GM12865 (cell line): Measurements from ENCODE around the gene RSPH6A.

Experiments used
- DNase-seq: peaks from one replicate; pipeline ENCODE4 v3.0.0; 2010; ENCODE audit warnings: low read depth
- H3K4me3 ChIP-seq: 2 replicates; pipeline ENCODE4 v1.5.1; 2011; ENCODE audit warnings: mild to moderate bottlenecking, low read depth, low read length, control low read depth
- CTCF ChIP-seq: IDR thresholded peaks from 2 replicates; pipeline ENCODE4 v1.5.1; 2011; ENCODE audit warnings: low read length, control low read depth, low read depth, inconsistent platforms; ENCODE audit not compliant: insufficient read depth; ENCODE audit errors: missing control alignments

RSPH6A gene

GRCh38 chr19:45814851-45815480 lies at the start of gene RSPH6A:
Gene RSPH6A, minus strand, starts transcription at chr19:45815308. Its CDS starts 132 bp downstream, at chr19:45815176.
- TF ChIP-seq CTCF: no peak
- no peak for DNase-seq
- H3K4me3 ChIP-seq: no peak within 1 kb of the TSS

- TF ChIP-seq CTCF: no peak
- DNase-seq: no peak
- H3K4me3 ChIP-seq: no peak overlapping the region
These were observed 49.5 kb upstream of the RSPH6A start for GRCh38 chr19:45864629-45865082.

GRCh38 chr19:45863840-45864628 lies 48.9 kb upstream of the RSPH6A start, which contains the start of gene FOXA3:
Gene FOXA3, plus strand, starts transcription at chr19:45864326. Its CDS starts 131 bp downstream, at chr19:45864457.
- peak; percentile 64 for TF ChIP-seq CTCF
- DNase-seq: peak; percentile 69
- peak within 1 kb of the TSS; percentile 64 for H3K4me3 ChIP-seq

GRCh38 chr19:45863335-45863839 lies 48.3 kb upstream of the RSPH6A start:
- TF ChIP-seq CTCF: no peak
- peak overlapping the region; percentile 64 for H3K4me3 ChIP-seq
- no peak for DNase-seq

GRCh38 chr19:45862564-45863334 lies 47.6 kb upstream of the RSPH6A start, which contains the start of gene SYMPK:
Gene SYMPK, minus strand, starts transcription at chr19:45863147. Its CDS starts 8,652 bp downstream, at chr19:45854495.
- DNase-seq: peak; percentile 99
- peak within 1 kb of the TSS; percentile 64 for H3K4me3 ChIP-seq
- TF ChIP-seq CTCF: no peak

- peak overlapping the region; percentile 60 for H3K4me3 ChIP-seq
- no peak for TF ChIP-seq CTCF
- no peak for DNase-seq
These were observed 47.1 kb upstream of the RSPH6A start for GRCh38 chr19:45862271-45862563.
